GM19397 (cell line): ENCODE data around the gene C3orf38.
"Not testable (repeated sequence)": the region's sequence is repeated elsewhere in the genome, so short reads cannot be mapped to it uniquely, and the experiment has no call there.

Source experiments
- ATAC-seq: cut with Tn5 transposase; IDR thresholded peaks from one replicate; pipeline ENCODE4 v1.9.1; 2021; ENCODE audit warnings: mild to moderate bottlenecking, moderate library complexity; ENCODE audit not compliant: unreplicated experiment

C3orf38 gene

GRCh38 chr3:88149509-88150362, at the start of gene C3orf38:
C3orf38 (plus strand) TSS chr3:88149959; CDS start chr3:88150053, 94 bp downstream.
- ATAC-seq: peak; percentile 89

- ATAC-seq: peak; percentile 73
Measured at GRCh38 chr3:88101142-88101541, 48.6 kb upstream of the C3orf38 start.

- no peak for ATAC-seq
Measured at GRCh38 chr3:88105325-88105724, 44.4 kb upstream of the C3orf38 start.

- ATAC-seq: no peak
Measured at GRCh38 chr3:88112289-88112688, 37.5 kb upstream of the C3orf38 start.

GRCh38 chr3:88113311-88114162, 36.2 kb upstream of the C3orf38 start:
- ATAC-seq: peak; percentile 83

GRCh38 chr3:88114878-88115549, 34.7 kb upstream of the C3orf38 start:
- ATAC-seq: no peak

- ATAC-seq: no peak
Measured at GRCh38 chr3:88117683-88118082, 32.1 kb upstream of the C3orf38 start.

GRCh38 chr3:88118603-88119002, 31.2 kb upstream of the C3orf38 start:
- ATAC-seq: not testable (repeated sequence)

GRCh38 chr3:88123526-88123925, 26.2 kb upstream of the C3orf38 start:
- ATAC-seq: no peak

GRCh38 chr3:88131695-88132094, 18.1 kb upstream of the C3orf38 start:
- no peak for ATAC-seq

- no peak for ATAC-seq
Measured at GRCh38 chr3:88132894-88133293, 16.9 kb upstream of the C3orf38 start.

- no peak for ATAC-seq
Measured at GRCh38 chr3:88133711-88134263, 16.0 kb upstream of the C3orf38 start.

GRCh38 chr3:88137836-88138235, 11.9 kb upstream of the C3orf38 start:
- ATAC-seq: no peak

- ATAC-seq: no peak
Measured at GRCh38 chr3:88141458-88142083, 8.2 kb upstream of the C3orf38 start.

GRCh38 chr3:88142094-88142624, 7.6 kb upstream of the C3orf38 start:
- no peak for ATAC-seq

- no peak for ATAC-seq
Measured at GRCh38 chr3:88147261-88147660, 2.5 kb upstream of the C3orf38 start.

GRCh38 chr3:88148651-88149050, 1.1 kb upstream of the C3orf38 start:
- ATAC-seq: no peak

GRCh38 chr3:88149101-88149508, 654 bp upstream of the C3orf38 start:
- peak; percentile 3 for ATAC-seq

- ATAC-seq: no peak
Measured at GRCh38 chr3:88150371-88150770, 612 bp downstream of the C3orf38 start.

GRCh38 chr3:88150806-88151205, 1.0 kb downstream of the C3orf38 start:
- no peak for ATAC-seq
